Measurements from ENCODE around the gene AIM2.
"Not testable (repeated sequence)": the region's sequence is repeated elsewhere in the genome, so short reads cannot be mapped to it uniquely, and the experiment has no call there.

Gene AIM2

GRCh38 chr1:159058751-159059150 is 17.8 kb downstream of the AIM2 start:
- Mint-ChIP-seq H3K4me1 (peaks cover 11% of the 10 kb centered on the region), H3K27ac (no peak overlapping the region), H3K4me3 (no peak overlapping the region), H3K27me3 (ENCODE audit: low read depth) (no peaks in the 10 kb centered on the region), H3K36me3 (ENCODE audit: low read depth) (peaks cover 12% of the 10 kb centered on the region), H3K9me3 (no peaks in the 10 kb centered on the region)
- no peak for TF ChIP-seq CTCF (IDR thresholded peaks at IDR 0.05; ENCODE audit: unreplicated experiment in 3 of 3)

- H3K27ac Mint-ChIP-seq: no peak overlapping the region
- peaks cover 26% of the 10 kb centered on the region for H3K36me3 Mint-ChIP-seq (ENCODE audit: low read depth)
- no peak overlapping the region for H3K4me3 Mint-ChIP-seq
- no peaks in the 10 kb centered on the region for H3K27me3 Mint-ChIP-seq (ENCODE audit: low read depth)
- no peak for TF ChIP-seq CTCF (IDR thresholded peaks at IDR 0.05; ENCODE audit: unreplicated experiment in 3 of 3)
- H3K4me1 Mint-ChIP-seq: peaks cover 11% of the 10 kb centered on the region
- no peaks in the 10 kb centered on the region for H3K9me3 Mint-ChIP-seq
These were observed 20.4 kb downstream of the AIM2 start for GRCh38 chr1:159056069-159056698.

- Mint-ChIP-seq H3K27me3 (ENCODE audit: low read depth) (no peaks in the 10 kb centered on the region), H3K4me3 (no peak overlapping the region), H3K9me3 (no peaks in the 10 kb centered on the region), H3K36me3 (ENCODE audit: low read depth) (peaks cover 35% of the 10 kb centered on the region), H3K4me1 (peaks cover 11% of the 10 kb centered on the region), H3K27ac (no peak overlapping the region)
- TF ChIP-seq CTCF (IDR thresholded peaks at IDR 0.05; ENCODE audit: unreplicated experiment in 3 of 3): no peak
These were observed 21.4 kb downstream of the AIM2 start for GRCh38 chr1:159055181-159055641.

GRCh38 chr1:159054427-159054826 is 22.1 kb downstream of the AIM2 start:
- Mint-ChIP-seq H3K4me3 (no peak overlapping the region), H3K36me3 (ENCODE audit: low read depth) (peaks cover 36% of the 10 kb centered on the region), H3K27me3 (ENCODE audit: low read depth) (no peaks in the 10 kb centered on the region), H3K9me3 (no peaks in the 10 kb centered on the region), H3K27ac (no peak overlapping the region), H3K4me1 (peaks cover 11% of the 10 kb centered on the region)
- no peak for TF ChIP-seq CTCF (IDR thresholded peaks at IDR 0.05; ENCODE audit: unreplicated experiment in 3 of 3)

- no peak overlapping the region for H3K4me3 Mint-ChIP-seq
- no peaks in the 10 kb centered on the region for H3K9me3 Mint-ChIP-seq
- no peaks in the 10 kb centered on the region for H3K27me3 Mint-ChIP-seq (ENCODE audit: low read depth)
- TF ChIP-seq CTCF (IDR thresholded peaks at IDR 0.05; ENCODE audit: unreplicated experiment in 3 of 3): no peak
- H3K27ac Mint-ChIP-seq: no peak overlapping the region
- peaks cover 11% of the 10 kb centered on the region for H3K4me1 Mint-ChIP-seq
- H3K36me3 Mint-ChIP-seq (ENCODE audit: low read depth): peaks cover 36% of the 10 kb centered on the region
These were observed 25.1 kb downstream of the AIM2 start for GRCh38 chr1:159051436-159051835.

GRCh38 chr1:159046486-159046885 is 30.1 kb downstream of the AIM2 start:
- not testable (repeated sequence) for H3K4me1 Mint-ChIP-seq; H3K4me3 Mint-ChIP-seq; H3K27ac Mint-ChIP-seq; H3K27me3 Mint-ChIP-seq (ENCODE audit: low read depth); H3K9me3 Mint-ChIP-seq
- H3K36me3 Mint-ChIP-seq (ENCODE audit: low read depth): peaks cover 13% of the 10 kb centered on the region
